Omental fat pad (tissue), 4 donors: Measurements from ENCODE around the gene TAF13. TPM values are rescaled to one million over a fixed set of nuclear protein-coding genes. Genes with fewer than 3 reads are reported as not detected.
"Not testable (repeated sequence)": the region's sequence is repeated elsewhere in the genome, so short reads cannot be mapped to it uniquely, and the experiment has no call there.

ENCODE experiments used
- ATAC-seq: fragments of 150-250 bp; one replicate; pipeline ENCODE4 v1.9.1; 2016; ENCODE audit warnings: mild to moderate bottlenecking, moderate library complexity; ENCODE audit not compliant: low FRiP score
- DNase-seq: peaks from one replicate; pipeline ENCODE4 v3.0.0-alpha.2; 2019; ENCODE audit warnings: low spot score
- total RNA-seq, 4 donors: library from RNA; depleted of rRNA; stranded (reverse); fragments of >200 nt; gene quantifications; one replicate each; pipeline ENCODE4 v1.1.0, GENCODE V29; 2016
- TF ChIP-seq, protein P1 (sequence below), 3 donors: fragments of 450-650 bp; IDR thresholded peaks; one replicate each; pipeline ENCODE4 v1.5.1; 2016 to 2017; ENCODE audit warnings: antibody characterized with exemption in 3 of 3, mild to moderate bottlenecking in 3 of 3, moderate library complexity in 2 of 3

TAF13 gene
- total RNA-seq, 4 donors from 2014 or later = 24.3 to 65.3 (median 31.5) TPM

DNA sequence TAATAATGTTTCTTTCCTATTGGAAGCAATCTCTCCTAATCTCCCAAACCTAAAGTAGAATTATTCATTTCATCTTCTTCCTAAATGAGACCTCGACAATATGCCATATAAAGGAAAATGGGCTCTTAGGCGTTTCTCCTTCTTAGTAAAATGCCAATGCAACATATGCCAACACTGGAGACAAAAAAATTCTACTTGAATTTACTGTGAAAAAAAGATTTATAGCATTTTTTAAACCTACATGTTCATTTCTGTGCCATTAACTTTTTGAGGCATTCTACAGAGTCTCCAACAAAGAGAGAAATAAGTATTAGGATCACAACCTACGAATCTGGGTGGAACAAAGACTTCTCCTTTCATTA lies 35.2 kb downstream of the TAF13 start:
- DNase-seq (no peak), ATAC-seq (no peak)
- TF ChIP-seq, protein P1, sequence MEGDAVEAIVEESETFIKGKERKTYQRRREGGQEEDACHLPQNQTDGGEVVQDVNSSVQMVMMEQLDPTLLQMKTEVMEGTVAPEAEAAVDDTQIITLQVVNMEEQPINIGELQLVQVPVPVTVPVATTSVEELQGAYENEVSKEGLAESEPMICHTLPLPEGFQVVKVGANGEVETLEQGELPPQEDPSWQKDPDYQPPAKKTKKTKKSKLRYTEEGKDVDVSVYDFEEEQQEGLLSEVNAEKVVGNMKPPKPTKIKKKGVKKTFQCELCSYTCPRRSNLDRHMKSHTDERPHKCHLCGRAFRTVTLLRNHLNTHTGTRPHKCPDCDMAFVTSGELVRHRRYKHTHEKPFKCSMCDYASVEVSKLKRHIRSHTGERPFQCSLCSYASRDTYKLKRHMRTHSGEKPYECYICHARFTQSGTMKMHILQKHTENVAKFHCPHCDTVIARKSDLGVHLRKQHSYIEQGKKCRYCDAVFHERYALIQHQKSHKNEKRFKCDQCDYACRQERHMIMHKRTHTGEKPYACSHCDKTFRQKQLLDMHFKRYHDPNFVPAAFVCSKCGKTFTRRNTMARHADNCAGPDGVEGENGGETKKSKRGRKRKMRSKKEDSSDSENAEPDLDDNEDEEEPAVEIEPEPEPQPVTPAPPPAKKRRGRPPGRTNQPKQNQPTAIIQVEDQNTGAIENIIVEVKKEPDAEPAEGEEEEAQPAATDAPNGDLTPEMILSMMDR (IDR thresholded peaks at IDR 0.05) = no peak

DNA sequence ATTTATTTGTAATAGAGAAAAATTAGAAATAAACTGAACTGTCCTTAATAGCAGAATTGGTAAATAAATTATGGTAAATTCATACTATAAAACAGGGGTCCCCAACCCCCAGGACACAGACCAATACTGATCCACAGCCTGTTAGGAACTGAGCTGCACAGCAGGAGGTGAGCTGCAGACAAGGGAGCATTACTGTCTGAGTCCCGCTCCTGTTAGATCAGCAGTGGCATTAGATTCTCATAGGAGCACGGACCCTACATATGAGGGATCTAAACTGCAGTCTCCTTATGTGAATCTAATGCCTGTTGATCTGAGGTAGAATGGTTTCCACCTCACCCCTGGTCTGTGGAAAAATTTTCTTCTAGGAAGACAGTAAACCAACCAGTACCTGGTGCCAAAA lies 41.4 kb downstream of the TAF13 start:
- no peak for ATAC-seq
- DNase-seq = no peak
- TF ChIP-seq, protein P1 (IDR thresholded peaks at IDR 0.05) = no peak

DNA sequence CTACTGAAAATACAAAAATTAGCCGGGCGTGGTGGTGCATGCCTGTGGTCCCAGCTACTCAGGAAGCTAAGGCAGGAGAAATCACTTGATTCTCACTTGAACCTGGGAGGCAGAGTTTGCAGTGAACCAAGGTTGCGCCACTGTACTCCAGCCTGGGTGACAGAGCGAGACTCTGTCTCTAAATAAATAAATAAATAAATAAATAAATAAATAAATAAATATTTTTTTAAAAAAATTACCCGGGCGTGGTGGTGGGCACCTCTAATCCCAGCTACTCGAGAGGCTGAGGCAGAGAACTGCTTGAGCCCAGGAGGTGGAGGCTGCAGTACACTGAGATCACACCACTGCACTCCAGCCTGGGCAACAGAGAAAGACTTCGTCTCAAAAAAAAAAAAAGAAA lies 46.3 kb downstream of the TAF13 start:
- ATAC-seq, DNase-seq: not testable (repeated sequence)

DNA sequence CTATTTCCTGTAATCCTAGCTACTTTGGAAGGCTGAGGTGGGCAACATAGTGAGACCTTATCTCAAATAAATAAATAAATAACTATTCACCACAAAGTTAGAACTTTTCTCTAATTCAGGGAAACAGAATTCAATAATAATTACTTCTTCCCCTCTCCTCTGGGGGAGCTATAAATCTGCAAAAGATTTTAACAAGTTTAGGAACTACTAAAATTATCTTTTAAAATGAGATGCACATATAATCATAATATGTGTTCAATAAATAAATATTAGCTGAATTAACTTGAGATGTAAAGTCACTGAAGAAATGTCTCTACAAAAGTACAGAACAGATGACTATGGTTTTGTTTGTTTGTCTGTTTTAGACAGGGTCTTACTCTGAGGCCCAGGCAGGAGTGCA lies 48.0 kb downstream of the TAF13 start:
- DNase-seq (no peak), ATAC-seq (no peak)
- TF ChIP-seq, protein P1 (IDR thresholded peaks at IDR 0.05) = no peak

DNA sequence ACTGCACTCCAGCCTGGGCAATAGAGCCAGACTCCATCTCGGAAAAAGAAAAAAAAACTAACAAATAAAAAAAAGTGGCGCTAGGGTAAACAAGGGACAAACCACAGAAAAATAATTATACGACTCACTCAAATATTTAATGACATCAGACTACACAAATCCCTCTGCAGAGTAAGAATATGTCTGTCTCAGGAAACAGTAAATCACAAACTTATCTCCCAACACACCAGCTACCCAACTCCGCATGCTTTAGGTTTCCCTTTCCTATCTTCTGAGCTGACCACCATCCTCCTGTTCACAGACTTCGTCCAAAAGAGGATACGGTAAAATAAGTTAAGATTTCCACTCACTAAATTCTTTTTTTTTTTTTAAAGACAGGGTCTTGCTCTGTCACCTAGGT lies 50.1 kb downstream of the TAF13 start:
- TF ChIP-seq, protein P1 (IDR thresholded peaks at IDR 0.05) = no peak
- ATAC-seq = no peak
- DNase-seq = no peak

DNA sequence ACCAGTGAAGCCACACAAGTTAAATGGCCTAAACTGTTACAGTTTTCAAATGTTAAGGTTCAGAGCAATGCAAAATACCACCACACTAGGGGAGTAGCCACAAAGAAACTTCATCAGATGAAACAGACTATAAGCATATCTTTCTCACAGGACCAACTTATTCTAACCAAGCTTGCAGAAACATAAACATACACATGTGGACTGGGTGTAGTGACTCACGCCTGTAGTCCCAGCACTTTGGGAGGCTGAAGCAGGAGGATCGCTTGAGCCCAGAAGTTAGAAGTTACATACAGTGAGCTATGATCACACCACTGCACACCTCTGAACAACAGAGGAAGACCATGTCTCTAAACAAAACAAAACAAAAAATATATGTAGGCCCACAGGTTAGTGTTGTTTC lies 51.2 kb downstream of the TAF13 start:
- TF ChIP-seq, protein P1 (IDR thresholded peaks at IDR 0.05) = no peak
- no peak for ATAC-seq
- no peak for DNase-seq

DNA sequence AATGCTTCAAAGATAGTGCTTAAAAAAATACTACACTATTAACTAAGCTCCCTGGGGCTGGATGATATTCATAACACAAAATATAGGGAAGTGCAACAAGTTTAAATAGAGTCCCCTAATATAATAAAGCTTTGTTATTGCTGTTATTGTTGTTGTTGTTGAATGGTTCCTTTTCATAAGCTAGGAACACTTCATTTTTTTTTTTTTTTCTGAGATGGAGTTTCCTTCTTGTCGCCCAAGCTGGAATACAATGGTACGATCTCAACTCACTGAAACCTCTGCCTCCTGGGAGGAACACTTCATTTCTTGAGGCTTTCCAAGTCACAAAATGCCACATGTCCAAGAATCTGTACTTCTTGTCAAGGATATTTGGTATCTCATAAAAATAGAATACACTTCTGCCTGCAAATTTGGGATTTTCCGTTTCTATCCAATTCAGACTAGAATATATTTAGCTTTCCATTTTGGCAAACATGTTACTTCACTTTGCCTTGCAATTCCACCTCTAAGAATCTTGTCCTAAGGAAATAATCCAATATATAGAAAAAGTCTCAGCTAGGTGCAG lies 55.0 kb downstream of the TAF13 start:
- ATAC-seq (no peak), DNase-seq (no peak)
- TF ChIP-seq, protein P1 (IDR thresholded peaks at IDR 0.05) = no peak

DNA sequence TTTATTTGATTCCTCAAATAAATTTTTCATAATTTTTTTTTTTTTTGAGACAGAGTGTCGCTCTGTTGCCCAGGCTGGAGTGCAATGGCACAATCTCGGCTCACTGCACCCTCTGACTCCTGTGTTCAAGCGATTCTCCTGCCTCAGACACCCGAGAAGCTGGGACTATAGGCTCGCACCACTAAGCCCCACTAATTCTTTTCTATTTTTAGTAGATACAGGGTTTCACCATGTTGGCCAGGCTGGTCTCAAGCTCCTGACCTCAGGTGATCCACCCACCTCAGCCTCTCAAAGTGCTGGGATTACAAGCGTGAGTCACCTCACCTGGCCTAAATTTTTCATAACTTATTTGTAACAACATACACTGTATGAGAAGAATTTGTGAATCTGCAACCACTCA lies 58.1 kb downstream of the TAF13 start:
- DNase-seq, ATAC-seq: not testable (repeated sequence)
